Ramos (cell line): ENCODE data around the gene CTSA.

Experiments
- in situ Hi-C: fragments of 300-500 bp; cut with MboI; formaldehyde crosslinking; loops from one replicate; pipeline ENCODE4 v1.14.3; 2022; ENCODE audit warnings: low sequenced_read_pairs; ENCODE audit not compliant: unreplicated experiment

CTSA gene

GRCh38 chr20:45933266-45934045, 42.3 kb downstream of the CTSA start:
- in situ Hi-C loops = loop anchor here (25.0 kb wide), 1 partner anchor 121 kb away; the partner anchor contains the start of gene UBE2C

- in situ Hi-C loops = loop anchor here (25.0 kb wide), 1 partner anchor 122 kb away; the partner anchor contains the start of gene UBE2C
These were observed 43.0 kb downstream of the CTSA start for GRCh38 chr20:45934046-45934585.

DNA sequence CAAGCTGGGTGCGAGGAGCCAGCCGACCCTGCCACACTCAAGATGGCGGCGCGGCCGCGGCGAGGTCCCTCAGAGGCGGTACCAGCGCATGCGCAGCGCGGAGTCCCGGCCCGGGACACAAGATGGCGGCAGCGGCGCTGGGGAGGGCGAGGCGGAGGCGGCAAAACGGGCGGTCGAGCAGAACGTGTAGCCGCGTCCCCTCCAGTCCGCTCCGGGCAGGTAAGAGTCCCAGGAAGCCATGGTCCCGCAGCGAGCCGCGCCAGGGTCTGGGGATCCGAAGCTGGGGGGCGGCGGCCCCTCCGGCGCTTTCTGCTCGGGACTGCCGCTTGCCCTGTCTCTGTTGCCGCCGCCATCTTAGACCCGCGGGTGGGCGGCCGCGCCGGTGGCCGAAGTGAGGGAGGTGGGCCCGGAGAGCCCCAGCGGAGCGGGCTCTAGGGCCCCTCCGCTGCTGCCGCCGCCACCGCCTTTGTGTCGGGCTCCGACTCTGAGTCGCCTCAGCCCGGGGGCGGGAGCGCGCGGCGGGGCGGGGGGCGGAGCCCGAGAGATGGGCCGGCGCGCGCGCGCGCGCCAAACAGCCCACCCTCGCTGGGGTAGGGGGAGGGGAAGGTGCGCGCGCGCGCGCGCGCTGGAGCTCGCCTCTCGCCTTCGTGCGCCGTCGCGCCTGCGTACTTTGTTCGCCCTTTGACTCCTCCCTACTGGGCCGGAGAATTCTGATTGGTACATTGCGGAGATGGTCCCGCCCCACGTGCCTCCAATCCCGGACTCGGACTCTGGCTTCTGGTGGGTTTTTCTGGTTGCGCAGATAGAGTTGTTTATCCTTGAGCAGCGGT, 43.7 kb downstream of the CTSA start, which contains the start of gene PCIF1:
Gene PCIF1 (plus strand): TSS at position 98 of the 830 bp plus-strand sequence. CDS start 4,317 bp downstream, outside the sequence.
- in situ Hi-C loops = loop anchor here (25.0 kb wide), 1 partner anchor 122 kb away; the partner anchor contains the start of gene UBE2C

GRCh38 chr20:45935416-45936046, 44.4 kb downstream of the CTSA start:
- in situ Hi-C loops = loop anchor here (25.0 kb wide), 1 partner anchor 123 kb away; the partner anchor contains the start of gene UBE2C

DNA sequence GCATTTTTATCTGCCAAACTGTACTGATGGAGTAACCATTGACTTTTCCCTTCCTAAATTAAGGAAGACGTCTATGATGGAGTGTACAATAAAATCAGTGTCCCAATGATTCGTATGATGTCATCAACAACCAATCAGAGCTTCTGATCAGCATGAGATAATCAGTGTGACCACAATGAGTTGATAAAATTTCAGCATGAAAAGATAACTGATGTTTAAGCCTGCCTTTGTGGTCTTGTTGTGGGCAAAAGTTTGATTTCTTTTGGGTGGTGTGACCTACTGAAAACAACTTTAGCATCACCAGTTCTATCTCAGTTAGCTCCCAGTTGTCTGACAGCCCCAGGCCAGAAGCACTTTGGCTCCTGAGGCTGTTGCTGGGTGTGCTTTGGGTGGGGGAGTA, 46.6 kb downstream of the CTSA start:
- in situ Hi-C loops = loop anchor here (25.0 kb wide), 1 partner anchor 125 kb away; the partner anchor contains the start of gene UBE2C

DNA sequence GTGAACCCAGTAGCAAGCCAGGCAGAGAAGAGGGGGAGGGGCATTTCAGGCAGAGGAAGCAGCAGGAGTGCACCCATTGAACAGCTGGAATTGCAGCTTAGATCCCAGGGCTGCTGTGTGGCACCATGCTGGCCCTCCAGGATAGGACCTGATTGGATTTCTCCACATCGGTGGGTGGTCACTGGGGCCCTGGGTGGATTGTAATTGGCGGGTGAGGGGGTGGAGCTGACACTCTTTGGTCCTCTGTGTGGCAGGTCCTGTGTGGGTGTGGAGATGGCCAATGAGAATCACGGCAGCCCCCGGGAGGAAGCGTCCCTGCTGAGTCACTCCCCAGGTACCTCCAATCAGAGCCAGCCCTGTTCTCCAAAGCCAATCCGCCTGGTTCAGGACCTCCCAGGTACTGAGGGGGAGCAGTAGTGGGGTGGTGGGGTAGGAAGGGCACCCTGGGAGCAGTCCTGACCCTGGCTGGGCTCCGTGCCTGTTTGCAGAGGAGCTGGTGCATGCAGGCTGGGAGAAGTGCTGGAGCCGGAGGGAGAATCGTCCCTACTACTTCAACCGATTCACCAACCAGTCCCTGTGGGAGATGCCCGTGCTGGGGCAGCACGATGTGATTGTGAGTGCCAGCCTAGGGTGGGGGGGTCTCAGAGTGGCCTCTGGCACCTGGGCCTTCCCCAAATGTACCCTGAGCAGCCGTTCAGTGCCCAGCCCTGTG, 47.7 kb downstream of the CTSA start:
- in situ Hi-C loops = loop anchor here (25.0 kb wide), 1 partner anchor 127 kb away; the partner anchor contains the start of gene UBE2C

DNA sequence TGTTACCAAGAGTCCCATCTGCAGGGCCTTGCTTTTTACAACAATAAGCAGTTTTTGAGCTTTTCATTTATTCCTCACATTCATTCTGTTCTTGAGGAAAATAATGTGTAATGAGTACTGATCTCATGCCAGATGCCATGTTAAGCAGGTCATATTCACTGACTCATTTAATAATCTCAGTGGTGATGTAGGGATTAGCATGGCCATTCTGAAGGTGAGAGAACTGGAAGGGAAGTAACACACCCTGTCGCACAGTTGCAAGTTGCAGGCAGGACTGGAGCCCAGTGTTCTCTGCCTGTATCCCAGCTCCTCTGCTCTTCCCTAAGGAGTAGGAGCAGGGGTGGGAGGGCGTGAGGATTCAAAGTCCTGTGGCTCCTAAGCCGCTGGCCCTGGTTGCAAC, 48.9 kb downstream of the CTSA start:
- in situ Hi-C loops = loop anchor here (25.0 kb wide), 1 partner anchor 128 kb away; the partner anchor contains the start of gene UBE2C

DNA sequence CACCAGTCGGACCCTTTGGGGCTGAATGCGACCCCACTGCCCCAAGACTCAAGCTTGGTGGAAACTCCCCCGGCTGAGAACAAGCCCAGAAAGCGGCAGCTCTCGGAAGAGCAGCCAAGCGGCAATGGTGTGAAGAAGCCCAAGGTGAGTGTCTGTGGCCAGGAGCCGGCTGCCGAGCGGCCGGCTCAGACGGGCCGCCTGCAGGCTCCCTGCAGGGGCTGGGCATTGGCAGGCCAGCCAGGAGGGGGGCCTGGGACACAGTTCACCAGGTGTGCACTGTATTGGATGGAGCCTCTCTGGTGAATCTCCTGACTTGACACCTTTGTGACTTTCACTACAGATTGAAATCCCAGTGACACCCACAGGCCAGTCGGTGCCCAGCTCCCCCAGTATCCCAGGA, 49.3 kb downstream of the CTSA start:
- in situ Hi-C loops = loop anchor here (25.0 kb wide), 1 partner anchor 128 kb away; the partner anchor contains the start of gene UBE2C

- in situ Hi-C loops = loop anchor here (25.0 kb wide), 1 partner anchor 131 kb away; the partner anchor contains the start of gene UBE2C
These were observed 52.5 kb downstream of the CTSA start for GRCh38 chr20:45943613-45944012.

- in situ Hi-C loops = loop anchor here (25.0 kb wide), 1 partner anchor 132 kb away; the partner anchor contains the start of gene UBE2C
These were observed 53.2 kb downstream of the CTSA start for GRCh38 chr20:45944151-45944964.

- in situ Hi-C loops = loop anchor here (25.0 kb wide), 1 partner anchor 133 kb away; the partner anchor contains the start of gene UBE2C
These were observed 54.0 kb downstream of the CTSA start for GRCh38 chr20:45944965-45945677.

DNA sequence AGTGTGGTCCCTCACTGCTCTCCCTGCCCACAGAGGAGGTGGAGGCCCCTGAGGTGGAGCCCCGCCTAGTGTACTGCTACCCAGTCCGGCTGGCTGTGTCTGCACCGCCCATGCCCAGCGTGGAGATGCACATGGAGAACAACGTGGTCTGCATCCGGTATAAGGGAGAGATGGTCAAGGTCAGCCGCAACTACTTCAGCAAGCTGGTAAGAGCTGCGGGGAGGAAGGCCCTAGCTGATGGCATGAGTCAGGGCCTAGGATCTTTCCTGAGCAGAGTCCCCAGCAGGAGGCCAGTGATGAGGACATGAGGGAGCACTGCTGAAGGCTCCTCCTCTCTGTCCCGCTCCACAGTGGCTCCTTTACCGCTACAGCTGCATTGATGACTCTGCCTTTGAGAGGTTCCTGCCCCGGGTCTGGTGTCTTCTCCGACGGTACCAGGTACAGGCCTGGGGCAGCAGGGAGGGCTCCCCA, 54.6 kb downstream of the CTSA start:
- in situ Hi-C loops = loop anchor here (25.0 kb wide), 1 partner anchor 133 kb away; the partner anchor contains the start of gene UBE2C

- in situ Hi-C loops = loop anchor here (25.0 kb wide), 1 partner anchor 134 kb away; the partner anchor contains the start of gene UBE2C
These were observed 55.2 kb downstream of the CTSA start for GRCh38 chr20:45946149-45946970.

- in situ Hi-C loops = loop anchor here (25.0 kb wide), 1 partner anchor 135 kb away; the partner anchor contains the start of gene UBE2C
These were observed 56.2 kb downstream of the CTSA start for GRCh38 chr20:45947110-45947866.

- in situ Hi-C loops = loop anchor here (25.0 kb wide), 1 partner anchor 136 kb away; the partner anchor contains the start of gene UBE2C
These were observed 57.2 kb downstream of the CTSA start for GRCh38 chr20:45948261-45948733.
